Measurements from ENCODE around the gene UBE3B. TPM values are rescaled to one million over a fixed set of nuclear protein-coding genes. Genes with fewer than 3 reads are reported as not detected.

Gene UBE3B
- total and polyA plus RNA-seq, 9 donors, result 19.4 to 28.0 (median 21.9) TPM

DNA sequence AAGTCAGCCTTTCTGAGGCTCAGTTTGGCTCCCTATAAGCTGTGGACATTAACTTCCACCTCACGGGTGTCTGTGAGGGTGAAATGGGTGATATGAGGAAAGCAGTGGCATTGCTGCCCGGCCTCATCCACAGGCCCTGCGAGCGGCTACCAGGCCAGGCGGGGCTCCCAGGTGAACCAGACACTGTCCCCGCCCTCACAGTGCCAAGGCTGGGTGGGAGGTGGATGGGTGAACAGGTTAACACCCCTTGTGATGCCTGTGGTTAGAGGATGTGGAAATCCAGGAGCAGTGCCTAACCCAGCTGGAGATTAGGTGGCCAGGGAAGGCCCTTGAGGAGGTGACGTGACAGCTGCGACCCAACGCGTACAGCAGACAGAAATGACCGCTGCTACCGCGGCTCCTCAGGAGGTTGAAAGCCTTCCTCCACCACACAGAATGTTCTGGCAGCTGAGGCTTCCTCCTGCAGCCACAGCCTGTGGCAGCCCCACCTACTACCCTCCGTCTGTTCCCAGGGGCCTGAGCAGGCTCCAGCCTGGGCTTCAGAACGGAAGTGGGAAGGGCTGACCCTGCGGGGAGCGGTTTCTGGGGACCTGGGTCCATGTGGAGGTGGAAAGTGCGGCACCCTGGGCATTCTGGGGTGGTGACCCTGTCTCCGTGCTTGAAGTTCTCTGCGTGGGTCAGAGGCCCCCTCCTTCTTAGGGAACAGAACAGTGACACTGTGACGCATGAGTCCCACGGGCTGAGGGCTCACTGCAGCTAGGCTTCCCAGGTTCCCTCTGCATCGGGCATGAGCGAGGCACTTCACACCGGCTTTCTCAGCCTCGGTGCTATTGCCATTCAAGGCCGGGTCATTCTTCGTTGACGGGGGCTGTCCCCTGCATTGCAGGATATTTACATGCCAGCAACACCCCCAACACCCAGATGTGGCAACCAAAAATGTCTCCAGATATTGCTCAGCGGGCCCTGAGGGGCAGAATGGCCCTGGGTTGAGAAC, 86.2 kb downstream of the UBE3B start:
- Histone ChIP-seq H3K4me1 (ENCODE audit: control insufficient read depth, insufficient read depth, low read length) (peaks cover 5% of the 10 kb centered on the region), H3K9me3 (replicated peaks; ENCODE audit: control insufficient read depth, low read depth, low read length) (no peaks in the 10 kb centered on the region), H3K4me3 (ENCODE audit: low read length) (no peak overlapping the region), H3K27me3 (ENCODE audit: control insufficient read depth, insufficient read depth, low read length) (no peaks in the 10 kb centered on the region), H3K27ac (ENCODE audit: low read length) (no peak overlapping the region), H3K36me3 (ENCODE audit: control insufficient read depth, insufficient read depth, low read length) (peaks cover 77% of the 10 kb centered on the region)
- WGBS (ENCODE audit: insufficient coverage), result 84% methylated on average over 19 of the region's 30 CpGs
- DNase-seq, result peak; percentile 34

DNA sequence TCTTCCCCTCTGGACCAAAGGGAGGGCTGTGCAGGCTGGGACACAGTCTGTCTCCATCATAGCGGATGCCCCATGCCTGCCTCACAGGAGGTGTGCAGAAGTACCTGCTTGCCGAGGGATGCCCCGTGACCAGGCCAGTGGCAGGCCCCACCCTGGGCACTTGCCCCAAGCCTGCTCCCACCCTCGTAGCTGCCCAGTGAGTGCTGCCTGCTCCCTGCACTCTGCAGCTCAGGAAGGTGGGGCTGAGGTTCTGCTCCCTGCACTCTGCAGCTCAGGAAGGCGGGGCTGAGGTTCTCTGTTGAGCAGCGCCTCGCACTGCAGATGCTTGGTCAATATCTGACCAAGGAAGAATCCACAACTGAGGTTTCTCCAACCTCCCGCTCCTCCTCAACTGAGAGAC, 89.0 kb downstream of the UBE3B start:
- H3K27ac ChIP-seq (ENCODE audit: low read length), result no peak overlapping the region
- no peaks in the 10 kb centered on the region for H3K27me3 ChIP-seq (ENCODE audit: control insufficient read depth, insufficient read depth, low read length)
- H3K36me3 ChIP-seq (ENCODE audit: control insufficient read depth, insufficient read depth, low read length), result peaks cover 70% of the 10 kb centered on the region
- 89% methylated on average over 8 of the region's 8 CpGs for WGBS (ENCODE audit: insufficient coverage)
- peaks cover 5% of the 10 kb centered on the region for H3K4me1 ChIP-seq (ENCODE audit: control insufficient read depth, insufficient read depth, low read length)
- no peak for DNase-seq
- H3K9me3 ChIP-seq (replicated peaks; ENCODE audit: control insufficient read depth, low read depth, low read length), result no peaks in the 10 kb centered on the region
- no peak overlapping the region for H3K4me3 ChIP-seq (ENCODE audit: low read length)

DNA sequence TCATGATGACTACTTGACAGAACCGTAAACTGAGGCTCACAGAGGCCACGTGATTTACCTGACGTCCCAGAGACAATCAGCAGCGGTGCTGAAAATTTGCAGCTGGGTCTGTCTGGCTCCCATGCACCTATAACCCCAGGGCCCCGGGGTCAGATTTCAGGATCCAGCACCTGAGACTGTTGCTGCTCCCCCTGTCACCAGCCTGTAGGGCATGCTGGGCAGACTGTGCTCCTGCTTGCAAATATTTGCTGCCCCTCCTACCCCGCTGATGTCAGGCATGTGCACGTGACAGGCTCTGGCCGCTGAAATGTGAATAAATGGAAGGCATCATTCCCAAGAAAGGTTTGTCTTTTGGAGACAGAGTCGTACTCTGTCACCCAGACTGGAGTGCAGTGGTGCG, 89.9 kb downstream of the UBE3B start:
- peaks cover 61% of the 10 kb centered on the region for H3K36me3 ChIP-seq (ENCODE audit: control insufficient read depth, insufficient read depth, low read length)
- H3K4me3 ChIP-seq (ENCODE audit: low read length), result no peak overlapping the region
- H3K27ac ChIP-seq (ENCODE audit: low read length), result no peak overlapping the region
- H3K27me3 ChIP-seq (ENCODE audit: control insufficient read depth, insufficient read depth, low read length), result no peaks in the 10 kb centered on the region
- H3K9me3 ChIP-seq (replicated peaks; ENCODE audit: control insufficient read depth, low read depth, low read length), result no peaks in the 10 kb centered on the region
- WGBS (ENCODE audit: insufficient coverage), result 91% methylated on average over 9 of the region's 10 CpGs
- no peak for DNase-seq
- H3K4me1 ChIP-seq (ENCODE audit: control insufficient read depth, insufficient read depth, low read length), result peaks cover 5% of the 10 kb centered on the region

DNA sequence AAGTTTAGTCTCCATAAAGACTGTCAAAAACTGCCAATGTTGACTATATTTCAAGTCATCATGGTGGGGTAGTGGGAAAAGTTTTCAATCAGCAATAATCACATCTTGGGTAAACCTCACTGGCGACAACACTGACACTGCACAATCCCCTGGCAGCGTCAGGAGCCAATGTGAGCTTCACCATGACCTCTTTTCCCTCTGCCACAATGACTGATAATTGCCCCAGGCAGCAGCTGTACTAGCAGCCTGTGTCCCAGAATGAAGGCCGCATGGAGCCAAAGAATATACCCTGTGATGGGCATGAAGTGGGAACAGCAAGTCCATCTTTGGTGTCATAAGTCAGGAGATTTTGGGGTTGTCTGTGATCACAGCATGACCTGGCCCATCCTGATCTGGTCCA, 90.5 kb downstream of the UBE3B start:
- H3K9me3 ChIP-seq (replicated peaks; ENCODE audit: control insufficient read depth, low read depth, low read length), result no peaks in the 10 kb centered on the region
- WGBS (ENCODE audit: insufficient coverage), result no CpG with 5 or more reads among the region's 3 CpGs
- no peaks in the 10 kb centered on the region for H3K27me3 ChIP-seq (ENCODE audit: control insufficient read depth, insufficient read depth, low read length)
- DNase-seq, result no peak
- H3K36me3 ChIP-seq (ENCODE audit: control insufficient read depth, insufficient read depth, low read length), result peaks cover 55% of the 10 kb centered on the region
- no peak overlapping the region for H3K4me3 ChIP-seq (ENCODE audit: low read length)
- peaks cover 11% of the 10 kb centered on the region for H3K4me1 ChIP-seq (ENCODE audit: control insufficient read depth, insufficient read depth, low read length)
- H3K27ac ChIP-seq (ENCODE audit: low read length), result no peak overlapping the region

DNA sequence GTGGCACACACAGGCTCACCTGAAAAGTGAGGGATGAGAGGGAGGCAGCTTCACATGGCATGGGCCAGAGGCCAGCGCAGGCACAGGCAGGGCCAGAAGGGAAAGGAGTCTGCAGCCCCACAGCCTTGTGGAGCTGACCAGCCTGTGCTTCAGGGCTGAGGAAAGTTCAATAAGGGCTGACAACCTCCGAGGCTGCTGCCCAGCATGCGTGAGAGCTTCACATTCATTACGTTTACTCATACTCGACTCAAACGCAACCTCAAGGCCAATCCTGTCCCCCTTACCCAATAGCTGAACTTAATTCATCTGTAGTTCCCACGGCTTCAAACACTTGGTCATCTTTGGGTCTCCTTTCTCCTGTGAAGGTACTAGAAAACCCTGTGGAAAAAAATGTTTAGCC, 91.1 kb downstream of the UBE3B start:
- 90% methylated on average over 7 of the region's 7 CpGs for WGBS (ENCODE audit: insufficient coverage)
- H3K27ac ChIP-seq (ENCODE audit: low read length), result no peak overlapping the region

DNA sequence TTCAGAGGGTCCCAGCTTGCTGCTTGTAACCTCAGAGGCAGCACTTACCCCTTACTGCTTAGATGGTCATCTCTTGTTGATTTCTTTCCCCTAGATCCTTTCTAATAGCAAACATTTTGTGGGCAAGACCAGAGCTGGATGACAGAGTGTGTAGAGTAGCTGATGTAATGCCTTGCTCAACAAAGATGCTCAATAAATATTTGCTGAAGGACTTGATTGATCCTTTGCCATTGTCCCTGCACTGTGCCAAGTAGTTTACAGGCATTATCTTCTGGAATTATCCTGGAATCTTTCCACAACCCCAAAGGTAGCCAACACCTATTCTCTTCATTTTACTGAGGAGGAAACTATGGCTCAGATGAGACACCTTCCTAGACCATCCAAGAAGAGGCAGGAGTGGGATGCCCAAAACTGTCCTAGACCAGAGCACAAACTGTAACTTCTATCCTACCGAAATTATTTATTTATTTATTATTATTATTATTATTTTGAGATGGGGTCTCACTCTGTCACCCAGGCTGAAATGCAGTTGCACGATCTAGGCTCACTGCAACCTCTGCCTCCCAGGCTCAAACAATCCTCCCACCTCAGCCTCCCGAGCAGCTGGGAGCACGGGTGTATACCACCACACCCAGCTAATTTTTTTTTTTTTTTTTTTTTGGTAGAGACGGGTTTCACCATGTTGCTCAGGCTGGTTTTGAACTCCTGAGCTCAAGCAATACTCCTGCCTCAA, 94.5 kb downstream of the UBE3B start:
- Histone ChIP-seq H3K4me1 (ENCODE audit: control insufficient read depth, insufficient read depth, low read length) (peaks cover 17% of the 10 kb centered on the region), H3K27ac (ENCODE audit: low read length) (no peak overlapping the region), H3K27me3 (ENCODE audit: control insufficient read depth, insufficient read depth, low read length) (no peaks in the 10 kb centered on the region), H3K4me3 (ENCODE audit: low read length) (no peak overlapping the region), H3K9me3 (replicated peaks; ENCODE audit: control insufficient read depth, low read depth, low read length) (no peaks in the 10 kb centered on the region), H3K36me3 (ENCODE audit: control insufficient read depth, insufficient read depth, low read length) (peaks cover 37% of the 10 kb centered on the region)
- WGBS (ENCODE audit: insufficient coverage), result no CpG with 5 or more reads among the region's 5 CpGs
- DNase-seq, result no peak

More for the DNA sequence above, 91.1 kb downstream of the UBE3B start:
- no peaks in the 10 kb centered on the region for H3K27me3 ChIP-seq (ENCODE audit: control insufficient read depth, insufficient read depth, low read length)
- no peak for DNase-seq
- H3K9me3 ChIP-seq (replicated peaks; ENCODE audit: control insufficient read depth, low read depth, low read length), result no peaks in the 10 kb centered on the region
- no peak overlapping the region for H3K4me3 ChIP-seq (ENCODE audit: low read length)
- peaks cover 10% of the 10 kb centered on the region for H3K4me1 ChIP-seq (ENCODE audit: control insufficient read depth, insufficient read depth, low read length)
- peaks cover 50% of the 10 kb centered on the region for H3K36me3 ChIP-seq (ENCODE audit: control insufficient read depth, insufficient read depth, low read length)

DNA sequence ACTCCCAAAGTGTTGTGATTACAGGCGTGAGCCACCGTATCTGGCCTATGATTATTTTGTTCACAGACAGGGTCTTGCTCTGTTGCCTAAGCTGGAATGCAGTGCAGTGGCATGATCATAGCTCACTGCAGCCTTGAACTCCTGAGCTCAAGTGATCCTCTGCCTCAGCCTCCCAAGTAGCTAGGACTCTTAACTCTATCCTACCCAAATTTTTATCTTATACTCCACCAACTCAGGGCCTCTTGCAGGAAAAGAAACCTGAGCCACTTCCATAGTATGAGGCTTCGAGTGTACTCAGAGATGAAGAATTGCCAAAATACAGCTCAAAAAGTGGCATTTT, 95.0 kb downstream of the UBE3B start:
- H3K4me1 ChIP-seq (ENCODE audit: control insufficient read depth, insufficient read depth, low read length), result peaks cover 17% of the 10 kb centered on the region
- peak overlapping the region; percentile 83 for H3K27ac ChIP-seq (ENCODE audit: low read length)
- DNase-seq, result no peak
- no peaks in the 10 kb centered on the region for H3K27me3 ChIP-seq (ENCODE audit: control insufficient read depth, insufficient read depth, low read length)
- H3K36me3 ChIP-seq (ENCODE audit: control insufficient read depth, insufficient read depth, low read length), result peaks cover 38% of the 10 kb centered on the region
- 88% methylated on average over 2 of the region's 3 CpGs for WGBS (ENCODE audit: insufficient coverage)
- no peaks in the 10 kb centered on the region for H3K9me3 ChIP-seq (replicated peaks; ENCODE audit: control insufficient read depth, low read depth, low read length)
- peak overlapping the region; percentile 89 for H3K4me3 ChIP-seq (ENCODE audit: low read length)

DNA sequence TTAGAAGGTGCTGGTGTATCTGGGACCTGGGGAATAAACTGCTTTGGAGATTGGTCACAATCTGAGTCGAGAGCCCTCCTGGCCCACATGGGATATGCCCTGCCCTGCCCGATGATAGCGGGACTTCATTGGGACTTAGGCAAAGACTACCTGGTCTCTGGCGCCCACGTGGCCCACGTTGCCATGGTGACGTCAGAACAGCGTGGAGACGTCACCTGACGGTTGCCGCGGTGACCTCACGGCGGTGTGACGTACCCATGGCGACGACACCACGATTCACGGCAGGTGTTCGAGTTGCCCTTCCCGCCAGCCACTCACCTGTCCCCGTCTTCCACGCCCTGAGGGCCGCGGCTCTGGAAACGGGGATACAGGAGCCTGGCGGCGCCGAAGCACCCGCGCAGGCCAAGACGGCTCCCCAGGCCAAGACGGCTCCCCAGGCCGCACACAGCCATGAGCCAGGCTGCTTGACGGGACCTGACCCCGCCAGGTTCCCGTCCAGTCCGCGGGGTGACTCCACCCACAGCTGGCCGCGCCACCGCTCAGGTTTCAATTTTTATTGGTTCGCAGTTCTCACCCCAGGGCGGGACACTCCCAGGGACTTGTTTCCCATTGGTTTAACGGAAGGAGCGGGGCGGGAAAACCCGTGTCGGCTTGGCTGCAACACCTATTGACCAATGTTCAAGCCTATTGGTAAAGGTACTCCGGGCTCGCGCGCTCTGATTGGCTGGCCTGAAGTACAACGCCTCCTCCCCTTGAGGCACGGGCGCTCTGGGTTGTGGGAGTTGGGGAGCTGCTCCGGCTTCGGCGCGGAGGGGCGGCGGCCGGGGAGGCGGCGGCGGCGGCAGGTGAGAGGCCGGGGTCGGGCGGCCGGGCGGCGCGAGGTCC, 95.8 kb downstream of the UBE3B start, which contains the start of the genes MMAB and MVK:
TSS of gene MMAB (minus strand) at position 476 of the 885 bp plus-strand sequence. CDS start at position 452, 24 bp downstream.
TSS of gene MVK (plus strand) at position 766 of the 885 bp plus-strand sequence. CDS start 1,029 bp downstream, outside the sequence.
- Histone ChIP-seq H3K27me3 (ENCODE audit: control insufficient read depth, insufficient read depth, low read length) (no peaks in the 10 kb centered on the region), H3K9me3 (replicated peaks; ENCODE audit: control insufficient read depth, low read depth, low read length) (no peaks in the 10 kb centered on the region), H3K27ac (ENCODE audit: low read length) (peak within 1 kb of the TSS; percentile 83), H3K36me3 (ENCODE audit: control insufficient read depth, insufficient read depth, low read length) (peaks cover 43% of the 10 kb centered on the region), H3K4me3 (ENCODE audit: low read length) (peak within 1 kb of the TSS; percentile 89), H3K4me1 (ENCODE audit: control insufficient read depth, insufficient read depth, low read length) (peaks cover 17% of the 10 kb centered on the region)
- WGBS (ENCODE audit: insufficient coverage), result under 1% methylated on average over 71 of the region's 74 CpGs
- DNase-seq, result peak; percentile 100

DNA sequence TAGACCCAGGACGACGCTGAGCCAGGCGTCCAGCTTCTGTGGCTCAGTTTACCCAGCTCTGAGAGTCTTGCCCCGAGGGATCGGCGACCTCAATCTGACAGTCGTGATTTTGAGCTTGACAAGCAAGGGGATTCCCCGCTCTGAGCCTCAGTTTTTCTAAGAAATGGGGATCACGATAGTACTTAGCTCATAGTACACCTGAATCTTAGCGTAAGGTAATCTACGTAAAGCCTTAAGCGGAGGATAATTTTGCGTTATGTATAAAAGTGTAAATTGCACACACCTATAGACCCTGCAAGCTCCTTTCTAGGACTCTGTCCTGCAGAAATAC, 96.4 kb downstream of the UBE3B start:
- Histone ChIP-seq H3K27me3 (ENCODE audit: control insufficient read depth, insufficient read depth, low read length) (no peaks in the 10 kb centered on the region), H3K9me3 (replicated peaks; ENCODE audit: control insufficient read depth, low read depth, low read length) (no peaks in the 10 kb centered on the region), H3K36me3 (ENCODE audit: control insufficient read depth, insufficient read depth, low read length) (peaks cover 45% of the 10 kb centered on the region), H3K4me3 (ENCODE audit: low read length) (peak overlapping the region; percentile 89), H3K27ac (ENCODE audit: low read length) (no peak overlapping the region), H3K4me1 (ENCODE audit: control insufficient read depth, insufficient read depth, low read length) (peaks cover 17% of the 10 kb centered on the region)
- DNase-seq, result no peak
- WGBS (ENCODE audit: insufficient coverage), result 3% methylated on average over 9 of the region's 13 CpGs
